Endothelial cell of umbilical vein (primary cell): ENCODE measurements around the gene PDE1C.

ENCODE experiments used
- EZH2 ChIP-seq: IDR thresholded peaks from 2 replicates; pipeline ENCODE4 v1.6.1; 2012; ENCODE audit warnings: borderline replicate concordance, low read depth, mild to moderate bottlenecking, moderate library complexity, low read length, inconsistent platforms; ENCODE audit not compliant: severe bottlenecking
- FOS ChIP-seq: IDR thresholded peaks from 2 replicates; pipeline ENCODE4 v1.6.1; 2011; ENCODE audit warnings: mild to moderate bottlenecking, low read length, moderate library complexity, borderline replicate concordance; ENCODE audit not compliant: insufficient read depth
- JUN ChIP-seq: IDR thresholded peaks from 2 replicates; pipeline ENCODE4 v1.6.1; 2011; ENCODE audit warnings: borderline replicate concordance, low read depth; ENCODE audit not compliant: insufficient read length, insufficient read depth
- MAX ChIP-seq: IDR thresholded peaks from 2 replicates; pipeline ENCODE4 v1.6.1; 2011; ENCODE audit not compliant: insufficient read depth, insufficient read length
- MYC ChIP-seq: IDR thresholded peaks from one replicate; pipeline ENCODE4 v1.6.1; 2011; ENCODE audit warnings: mild to moderate bottlenecking, low read depth, low read length
- POLR2A ChIP-seq: IDR thresholded peaks from 2 replicates; pipeline ENCODE4 v1.6.1; 2012; ENCODE audit warnings: low read depth, mild to moderate bottlenecking, control low read depth, low read length
- POLR2AphosphoS5 ChIP-seq: IDR thresholded peaks from 2 replicates; pipeline ENCODE4 v1.6.1; 2012; ENCODE audit warnings: low read depth, mild to moderate bottlenecking, control low read depth, low read length, moderate library complexity; ENCODE audit not compliant: insufficient read depth
- TF ChIP-seq, protein P1 (sequence below), 2 donors: IDR thresholded peaks; 1 replicate in 1 of 2; 2 replicates in 1 of 2; pipeline ENCODE4 v1.5.1; 2011; ENCODE audit warnings: low read length in 2 of 2, mild to moderate bottlenecking in 2 of 2, moderate library complexity in 2 of 2, control low read depth in 1 of 2, inconsistent platforms in 1 of 2, low read depth in 1 of 2; ENCODE audit not compliant: insufficient read depth in 1 of 2; ENCODE audit errors: extremely low read depth in 1 of 2

GRCh38 chr7:31922848-31923247, 147.4 kb downstream of the PDE1C start:
- TF ChIP-seq POLR2A (no peak), EZH2 (no peak), MAX (no peak), JUN (no peak), POLR2AphosphoS5 (no peak), MYC (no peak), FOS (no peak)
- TF ChIP-seq, protein P1, sequence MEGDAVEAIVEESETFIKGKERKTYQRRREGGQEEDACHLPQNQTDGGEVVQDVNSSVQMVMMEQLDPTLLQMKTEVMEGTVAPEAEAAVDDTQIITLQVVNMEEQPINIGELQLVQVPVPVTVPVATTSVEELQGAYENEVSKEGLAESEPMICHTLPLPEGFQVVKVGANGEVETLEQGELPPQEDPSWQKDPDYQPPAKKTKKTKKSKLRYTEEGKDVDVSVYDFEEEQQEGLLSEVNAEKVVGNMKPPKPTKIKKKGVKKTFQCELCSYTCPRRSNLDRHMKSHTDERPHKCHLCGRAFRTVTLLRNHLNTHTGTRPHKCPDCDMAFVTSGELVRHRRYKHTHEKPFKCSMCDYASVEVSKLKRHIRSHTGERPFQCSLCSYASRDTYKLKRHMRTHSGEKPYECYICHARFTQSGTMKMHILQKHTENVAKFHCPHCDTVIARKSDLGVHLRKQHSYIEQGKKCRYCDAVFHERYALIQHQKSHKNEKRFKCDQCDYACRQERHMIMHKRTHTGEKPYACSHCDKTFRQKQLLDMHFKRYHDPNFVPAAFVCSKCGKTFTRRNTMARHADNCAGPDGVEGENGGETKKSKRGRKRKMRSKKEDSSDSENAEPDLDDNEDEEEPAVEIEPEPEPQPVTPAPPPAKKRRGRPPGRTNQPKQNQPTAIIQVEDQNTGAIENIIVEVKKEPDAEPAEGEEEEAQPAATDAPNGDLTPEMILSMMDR (IDR thresholded peaks at IDR 0.05; ENCODE audit: extremely low read depth in 1 of 2, insufficient read depth in 1 of 2, low read depth in 1 of 2, low read length in 2 of 2), result no peak
